Lung (tissue), 12 donors: Measurements from ENCODE around the gene HEMK1. TPM values are rescaled to one million over a fixed set of nuclear protein-coding genes. Genes with fewer than 3 reads are reported as not detected.

Source experiments
- ATAC-seq: fragments of 200-7000 bp; cut with Tn5 transposase; one replicate; pipeline ENCODE4 v1.9.1; 2020; ENCODE audit warnings: moderate number of reproducible peaks; ENCODE audit not compliant: insufficient read depth, low FRiP score
- DNase-seq, 3 donors: peaks; one replicate each; pipeline ENCODE4 v3.0.0-alpha.2; 2013 to 2017
- H3K27ac ChIP-seq, 2 donors: one replicate each; pipeline ENCODE4 v1.5.1; 2013; ENCODE audit warnings: mild to moderate bottlenecking in 2 of 2, moderate library complexity in 2 of 2, control low read depth in 1 of 2, inconsistent platforms in 1 of 2, low read depth in 1 of 2, low read length in 1 of 2
- H3K27me3 ChIP-seq, 3 donors: one replicate each; pipeline ENCODE4 v1.5.1; 2013; ENCODE audit warnings: low read length in 2 of 3; ENCODE audit not compliant: control insufficient read depth in 3 of 3, insufficient read depth in 3 of 3
- H3K36me3 ChIP-seq, 4 donors: one replicate each; pipeline ENCODE4 v1.5.1; 2013; ENCODE audit warnings: low read length in 4 of 4, mild to moderate bottlenecking in 1 of 4, moderate library complexity in 1 of 4; ENCODE audit not compliant: control insufficient read depth in 4 of 4, insufficient read depth in 4 of 4
- H3K4me1 ChIP-seq, 5 donors: one replicate each; pipeline ENCODE4 v1.5.1; 2013; ENCODE audit warnings: low read length in 5 of 5, mild to moderate bottlenecking in 2 of 5, moderate library complexity in 1 of 5; ENCODE audit not compliant: control insufficient read depth in 5 of 5, insufficient read depth in 5 of 5
- H3K4me3 ChIP-seq: one replicate; pipeline ENCODE4 v1.5.1; 2013; ENCODE audit warnings: mild to moderate bottlenecking, control low read depth, moderate library complexity
- H3K9ac ChIP-seq, 2 donors: one replicate each; pipeline ENCODE4 v1.5.1; 2013; ENCODE audit warnings: low read length in 2 of 2, control low read depth in 1 of 2; ENCODE audit not compliant: insufficient read depth in 1 of 2
- H3K9me3 ChIP-seq, 4 donors: one replicate each; pipeline ENCODE4 v1.5.1; 2013; ENCODE audit warnings: low read length in 3 of 4, mild to moderate bottlenecking in 1 of 4, moderate library complexity in 1 of 4; ENCODE audit not compliant: control insufficient read depth in 4 of 4, insufficient read depth in 3 of 4
- CTCF ChIP-seq: IDR thresholded peaks from 2 replicates; pipeline ENCODE4 v1.5.1; 2012; ENCODE audit warnings: mild to moderate bottlenecking; ENCODE audit errors: control extremely low read depth, extremely low read depth
- WGBS, 2 donors: extraction: QIAGEN DNeasy Blood & Tissue Kit; methylation state at CpG; one replicate each; pipeline ENCODE4 v1.1.7; 2013; 5-methylcytosine and 5-hydroxymethylcytosine counted together
- polyA plus RNA-seq, 2 donors: library from polyadenylated mRNA; stranded (reverse); fragments of 200-250 nt; gene quantifications; one replicate each; pipeline ENCODE4 v1.2.1, GENCODE V29; 2013
- total RNA-seq, 2 donors: library from RNA; depleted of rRNA in 1 of 2; stranded (reverse); fragments of >200 nt in 1 of 2; gene quantifications; one replicate each; pipeline ENCODE4 v1.2.1, GENCODE V29; 2014 to 2021
- donor health status: control.
- donor health status: control.
- donor health status: Bipolar disorder and iron deficiency.
- donor health status: healthy.
- donor health status: DM: yes; HTN: yes; CAD: no.

The HEMK1 gene
- total and polyA plus RNA-seq, 4 donors, result 16.0 to 28.0 (median 18.7) TPM

- H3K27ac ChIP-seq, result peak overlapping the region in 1 of 2 donors; percentile 83
- TF ChIP-seq CTCF, result no peak
- ATAC-seq, result no peak
- H3K27me3 ChIP-seq, result no peaks in the 10 kb centered on the region
- peaks cover 0 to 9% (median 2%) of the 10 kb centered on the region in 4 donors for H3K36me3 ChIP-seq
- no peak overlapping the region for H3K9ac ChIP-seq
- no peak for DNase-seq
- H3K4me1 ChIP-seq, result peaks cover 0 to 43% (median 14%) of the 10 kb centered on the region in 5 donors
- H3K4me3 ChIP-seq, result no peak overlapping the region
- 65 to 79% methylated on average over 18 of the region's 18 CpGs for WGBS, 2 donors
- no peaks in the 10 kb centered on the region for H3K9me3 ChIP-seq
Observed at GRCh38 chr3:50625231-50626182, 56.2 kb downstream of the HEMK1 start.

- Histone ChIP-seq H3K27me3 (no peaks in the 10 kb centered on the region), H3K9ac (no peak overlapping the region)
- ATAC-seq, result no peak
Observed at GRCh38 chr3:50626401-50626800, 57.1 kb downstream of the HEMK1 start.

GRCh38 chr3:50627407-50628051 lies 58.2 kb downstream of the HEMK1 start:
- WGBS, 2 donors, result 53 to 58% methylated on average over 6 of the region's 6 CpGs
- no peak for TF ChIP-seq CTCF

More at GRCh38 chr3:50626401-50626800, 57.1 kb downstream of the HEMK1 start:
- Histone ChIP-seq H3K36me3 (peaks cover 0 to 9% (median under 1%) of the 10 kb centered on the region in 4 donors), H3K9me3 (no peaks in the 10 kb centered on the region), H3K27ac (peak overlapping the region; percentile 44 to 83), H3K4me1 (peaks cover 0 to 43% (median 14%) of the 10 kb centered on the region in 5 donors), H3K4me3 (no peak overlapping the region)
- no peak for DNase-seq
- no peak for TF ChIP-seq CTCF
- WGBS, 2 donors, result 73 to 88% methylated on average over 3 of the region's 3 CpGs

More at GRCh38 chr3:50627407-50628051, 58.2 kb downstream of the HEMK1 start:
- DNase-seq (no peak), ATAC-seq (peak; percentile 87)
- Histone ChIP-seq H3K36me3 (peaks cover 0 to 9% (median 2%) of the 10 kb centered on the region in 4 donors), H3K27me3 (no peaks in the 10 kb centered on the region), H3K4me1 (peaks cover 0 to 43% (median 15%) of the 10 kb centered on the region in 5 donors), H3K9ac (no peak overlapping the region), H3K27ac (peak overlapping the region; percentile 62 to 83), H3K9me3 (no peaks in the 10 kb centered on the region), H3K4me3 (no peak overlapping the region)
